ENCODE measurements around the gene SLC39A2.
"Not testable (repeated sequence)": the region's sequence is repeated elsewhere in the genome, so short reads cannot be mapped to it uniquely, and the experiment has no call there.

SLC39A2 gene

DNA sequence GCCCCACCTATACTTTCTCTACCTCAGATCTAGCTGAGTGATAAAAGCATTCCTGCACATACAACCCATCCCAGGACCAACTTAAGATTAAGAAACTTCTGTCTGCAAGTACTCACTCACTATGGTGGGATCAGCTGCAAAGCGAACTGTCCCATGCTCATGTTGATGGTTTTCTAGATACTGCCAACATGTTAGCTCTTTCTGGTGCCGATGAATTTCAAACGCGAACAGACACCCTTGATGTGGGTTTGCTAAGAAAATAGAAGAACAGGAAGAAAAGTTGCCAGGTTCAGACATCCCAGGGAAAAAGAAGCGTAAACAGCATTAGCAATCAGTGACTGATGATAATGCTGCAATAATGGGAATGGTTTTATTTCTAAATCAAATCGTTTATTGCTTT lies 1.5 kb upstream of the SLC39A2 start:
- H3K4me3 ChIP-seq (ENCODE audit: low read depth, low read length), result no peak overlapping the region
- TF ChIP-seq, protein P1, sequence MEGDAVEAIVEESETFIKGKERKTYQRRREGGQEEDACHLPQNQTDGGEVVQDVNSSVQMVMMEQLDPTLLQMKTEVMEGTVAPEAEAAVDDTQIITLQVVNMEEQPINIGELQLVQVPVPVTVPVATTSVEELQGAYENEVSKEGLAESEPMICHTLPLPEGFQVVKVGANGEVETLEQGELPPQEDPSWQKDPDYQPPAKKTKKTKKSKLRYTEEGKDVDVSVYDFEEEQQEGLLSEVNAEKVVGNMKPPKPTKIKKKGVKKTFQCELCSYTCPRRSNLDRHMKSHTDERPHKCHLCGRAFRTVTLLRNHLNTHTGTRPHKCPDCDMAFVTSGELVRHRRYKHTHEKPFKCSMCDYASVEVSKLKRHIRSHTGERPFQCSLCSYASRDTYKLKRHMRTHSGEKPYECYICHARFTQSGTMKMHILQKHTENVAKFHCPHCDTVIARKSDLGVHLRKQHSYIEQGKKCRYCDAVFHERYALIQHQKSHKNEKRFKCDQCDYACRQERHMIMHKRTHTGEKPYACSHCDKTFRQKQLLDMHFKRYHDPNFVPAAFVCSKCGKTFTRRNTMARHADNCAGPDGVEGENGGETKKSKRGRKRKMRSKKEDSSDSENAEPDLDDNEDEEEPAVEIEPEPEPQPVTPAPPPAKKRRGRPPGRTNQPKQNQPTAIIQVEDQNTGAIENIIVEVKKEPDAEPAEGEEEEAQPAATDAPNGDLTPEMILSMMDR (conservative IDR thresholded peaks at IDR 0.05; ENCODE audit: low read depth, low read length), result no peak

GRCh38 chr14:20998139-20998538 lies 954 bp upstream of the SLC39A2 start:
- H3K4me3 ChIP-seq (ENCODE audit: low read depth, low read length), result no peak overlapping the region
- TF ChIP-seq, protein P1 (conservative IDR thresholded peaks at IDR 0.05; ENCODE audit: low read depth, low read length), result no peak
- DNase-seq (ENCODE audit: low read depth), result no peak

More for the DNA sequence above, 1.5 kb upstream of the SLC39A2 start:
- DNase-seq (ENCODE audit: low read depth), result no peak

DNA sequence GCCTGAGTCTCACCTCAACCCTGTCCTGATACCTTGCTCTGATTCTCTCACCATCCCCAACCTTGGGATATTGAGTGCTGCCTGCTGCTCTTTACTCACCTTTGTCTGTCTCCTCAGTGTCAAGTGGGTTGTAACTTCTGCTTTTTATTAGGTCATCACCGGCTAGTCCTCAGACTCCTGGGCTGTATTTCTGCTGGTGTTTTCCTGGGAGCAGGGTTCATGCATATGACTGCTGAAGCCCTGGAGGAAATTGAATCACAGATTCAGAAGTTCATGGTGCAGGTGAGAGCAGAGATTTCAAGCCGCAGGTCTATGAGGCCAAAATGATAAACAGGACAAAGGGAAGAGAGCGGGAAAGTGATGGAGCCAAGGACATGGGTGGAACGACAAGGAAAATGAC lies 498 bp downstream of the SLC39A2 start:
- no peak for DNase-seq (ENCODE audit: low read depth)
- no peak overlapping the region for H3K4me3 ChIP-seq (ENCODE audit: low read depth, low read length)
- TF ChIP-seq, protein P1 (conservative IDR thresholded peaks at IDR 0.05; ENCODE audit: low read depth, low read length), result no peak

DNA sequence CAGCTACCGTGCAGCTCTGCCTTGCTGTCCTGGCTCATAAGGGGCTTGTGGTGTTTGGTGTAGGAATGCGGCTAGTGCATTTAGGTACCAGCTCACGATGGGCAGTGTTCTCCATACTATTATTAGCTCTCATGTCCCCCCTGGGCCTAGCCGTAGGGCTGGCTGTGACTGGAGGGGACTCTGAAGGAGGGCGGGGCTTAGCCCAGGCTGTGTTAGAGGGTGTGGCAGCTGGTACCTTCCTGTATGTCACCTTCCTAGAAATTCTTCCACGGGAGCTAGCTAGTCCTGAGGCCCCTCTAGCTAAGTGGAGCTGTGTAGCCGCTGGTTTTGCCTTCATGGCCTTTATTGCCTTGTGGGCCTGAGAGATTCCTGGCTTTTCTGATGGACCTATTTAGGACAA lies 2.1 kb downstream of the SLC39A2 start:
- H3K4me3 ChIP-seq (ENCODE audit: low read depth, low read length), result no peak overlapping the region
- TF ChIP-seq, protein P1 (conservative IDR thresholded peaks at IDR 0.05; ENCODE audit: low read depth, low read length), result no peak
- DNase-seq (ENCODE audit: low read depth), result no peak

- TF ChIP-seq, protein P1 (conservative IDR thresholded peaks at IDR 0.05; ENCODE audit: low read depth, low read length), result no peak
- no peak for DNase-seq (ENCODE audit: low read depth)
Measured at GRCh38 chr14:21003788-21004346, 4.8 kb downstream of the SLC39A2 start.

DNA sequence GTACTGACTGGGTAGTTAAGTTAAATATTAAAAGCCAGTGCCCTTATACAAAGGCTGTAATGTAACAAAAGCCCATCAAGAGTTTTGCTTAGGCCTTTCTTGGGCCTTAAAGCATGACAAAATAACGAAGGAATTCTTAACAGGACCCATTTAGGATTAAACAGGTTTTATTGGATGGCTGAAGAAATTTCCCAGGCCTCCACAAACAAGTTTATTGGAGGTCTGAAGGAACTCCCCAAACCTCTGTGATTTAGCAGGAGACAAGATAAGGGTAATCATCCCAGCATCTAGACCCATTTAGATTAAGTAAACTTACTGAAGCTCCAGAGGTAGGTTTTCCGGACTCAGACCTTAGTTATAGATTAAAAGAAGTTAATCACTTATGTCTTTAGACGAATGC lies 10.6 kb downstream of the SLC39A2 start:
- not testable (repeated sequence) for H3K4me3 ChIP-seq (ENCODE audit: low read depth, low read length); DNase-seq (ENCODE audit: low read depth)

More at GRCh38 chr14:21003788-21004346, 4.8 kb downstream of the SLC39A2 start:
- H3K4me3 ChIP-seq (ENCODE audit: low read depth, low read length), result no peak overlapping the region

- TF ChIP-seq, protein P1 (conservative IDR thresholded peaks at IDR 0.05; ENCODE audit: low read depth, low read length), result no peak
- no peak for DNase-seq (ENCODE audit: low read depth)
- H3K4me3 ChIP-seq (ENCODE audit: low read depth, low read length), result no peak overlapping the region
Measured at GRCh38 chr14:21011136-21011535, 12.0 kb downstream of the SLC39A2 start.

All from choroid plexus epithelial cell (primary cell).